GM21717 (cell line): ENCODE data around the gene SPART.

Source experiments
- ATAC-seq: cut with Tn5 transposase; IDR thresholded peaks from one replicate; pipeline ENCODE4 v1.9.1; 2021; ENCODE audit warnings: mild to moderate bottlenecking, moderate library complexity; ENCODE audit not compliant: unreplicated experiment

The SPART gene

GRCh38 chr13:36258831-36259230 lies 87.4 kb downstream of the SPART start:
- no peak for ATAC-seq
